ENCODE results near the gene PRKAG1.

DNA sequence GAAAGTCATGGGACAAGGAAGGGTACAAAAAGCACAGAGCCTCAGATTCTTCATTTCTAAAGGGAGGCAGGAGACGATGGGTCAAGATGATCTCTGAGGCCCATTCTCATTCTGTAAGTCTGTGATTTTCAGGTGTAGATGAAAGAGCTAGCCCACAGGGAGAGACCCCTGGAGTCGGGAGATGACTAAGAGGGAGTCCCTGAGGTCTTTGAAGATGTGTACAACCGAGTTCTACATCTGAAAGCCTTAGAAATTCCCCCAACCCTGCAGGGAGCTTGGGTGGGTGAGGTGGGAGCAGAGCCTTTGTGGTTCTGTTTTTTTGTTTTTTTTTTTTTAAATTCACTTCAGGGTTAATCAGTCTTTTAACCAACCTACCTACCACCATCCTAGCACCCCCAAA, 50.1 kb downstream of the PRKAG1 start:
- TF ChIP-seq POLR2A (IDR thresholded peaks at IDR 0.05) = no peak
- TF ChIP-seq, protein P1, sequence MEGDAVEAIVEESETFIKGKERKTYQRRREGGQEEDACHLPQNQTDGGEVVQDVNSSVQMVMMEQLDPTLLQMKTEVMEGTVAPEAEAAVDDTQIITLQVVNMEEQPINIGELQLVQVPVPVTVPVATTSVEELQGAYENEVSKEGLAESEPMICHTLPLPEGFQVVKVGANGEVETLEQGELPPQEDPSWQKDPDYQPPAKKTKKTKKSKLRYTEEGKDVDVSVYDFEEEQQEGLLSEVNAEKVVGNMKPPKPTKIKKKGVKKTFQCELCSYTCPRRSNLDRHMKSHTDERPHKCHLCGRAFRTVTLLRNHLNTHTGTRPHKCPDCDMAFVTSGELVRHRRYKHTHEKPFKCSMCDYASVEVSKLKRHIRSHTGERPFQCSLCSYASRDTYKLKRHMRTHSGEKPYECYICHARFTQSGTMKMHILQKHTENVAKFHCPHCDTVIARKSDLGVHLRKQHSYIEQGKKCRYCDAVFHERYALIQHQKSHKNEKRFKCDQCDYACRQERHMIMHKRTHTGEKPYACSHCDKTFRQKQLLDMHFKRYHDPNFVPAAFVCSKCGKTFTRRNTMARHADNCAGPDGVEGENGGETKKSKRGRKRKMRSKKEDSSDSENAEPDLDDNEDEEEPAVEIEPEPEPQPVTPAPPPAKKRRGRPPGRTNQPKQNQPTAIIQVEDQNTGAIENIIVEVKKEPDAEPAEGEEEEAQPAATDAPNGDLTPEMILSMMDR (IDR thresholded peaks at IDR 0.05) = no peak

Measured in adrenal gland (tissue), 5 donors.